ENCODE measurements around the gene PRPS1L1.

PRPS1L1 gene

GRCh38 chr7:18064242-18064838 is 36.7 kb upstream of the PRPS1L1 start:
- peak; percentile 82 for ATAC-seq
- TF ChIP-seq SNAI2 (CRISPR knock-in tag; IDR thresholded peaks at IDR 0.05) (no peak), CSRNP3 (CRISPR knock-in tag; IDR thresholded peaks at IDR 0.05) (no peak), ZFP30 (CRISPR knock-in tag; IDR thresholded peaks at IDR 0.05) (no peak), GLIS3 (CRISPR knock-in tag; IDR thresholded peaks at IDR 0.05) (no peak), POU6F1 (CRISPR knock-in tag; IDR thresholded peaks at IDR 0.05; ENCODE audit: borderline replicate concordance, low read depth) (no peak), PPARA (CRISPR knock-in tag; IDR thresholded peaks at IDR 0.05; ENCODE audit: borderline replicate concordance) (no peak), ESRRG (CRISPR knock-in tag; IDR thresholded peaks at IDR 0.05) (no peak), ZNF70 (CRISPR knock-in tag; IDR thresholded peaks at IDR 0.05) (no peak), TCF4 (CRISPR knock-in tag; IDR thresholded peaks at IDR 0.05; ENCODE audit: borderline replicate concordance) (no peak)

GRCh38 chr7:18063149-18063901 is 35.7 kb upstream of the PRPS1L1 start:
- TF ChIP-seq TOX (CRISPR knock-in tag; IDR thresholded peaks at IDR 0.05; ENCODE audit: borderline replicate concordance) (no peak), ZNF8 (CRISPR knock-in tag; IDR thresholded peaks at IDR 0.05) (no peak), ZFP3 (CRISPR knock-in tag; IDR thresholded peaks at IDR 0.05) (no peak), ZC3H10 (CRISPR knock-in tag; IDR thresholded peaks at IDR 0.05) (no peak), ZNF70 (CRISPR knock-in tag; IDR thresholded peaks at IDR 0.05) (no peak), ISL1 (CRISPR knock-in tag; IDR thresholded peaks at IDR 0.05) (no peak), ZNF565 (CRISPR knock-in tag; conservative IDR thresholded peaks at IDR 0.05; ENCODE audit: low read depth) (no peak), CREB5 (CRISPR knock-in tag; IDR thresholded peaks at IDR 0.05; ENCODE audit: low read depth) (no peak), ZFP30 (CRISPR knock-in tag; IDR thresholded peaks at IDR 0.05) (no peak), TCF4 (CRISPR knock-in tag; IDR thresholded peaks at IDR 0.05; ENCODE audit: borderline replicate concordance) (no peak), CSRNP3 (CRISPR knock-in tag; IDR thresholded peaks at IDR 0.05) (no peak), PATZ1 (CRISPR knock-in tag; IDR thresholded peaks at IDR 0.05; ENCODE audit: borderline replicate concordance) (no peak), OSR1 (CRISPR knock-in tag; IDR thresholded peaks at IDR 0.05) (no peak), PPARA (CRISPR knock-in tag; IDR thresholded peaks at IDR 0.05; ENCODE audit: borderline replicate concordance) (no peak), RARB (CRISPR knock-in tag; IDR thresholded peaks at IDR 0.05) (no peak), POU6F1 (CRISPR knock-in tag; IDR thresholded peaks at IDR 0.05; ENCODE audit: borderline replicate concordance, low read depth) (no peak), BACH2 (CRISPR knock-in tag; IDR thresholded peaks at IDR 0.05; ENCODE audit: borderline replicate concordance) (no peak), ESRRG (CRISPR knock-in tag; IDR thresholded peaks at IDR 0.05) (no peak), GLIS3 (CRISPR knock-in tag; IDR thresholded peaks at IDR 0.05) (no peak)
- no peak for ATAC-seq
